Esophagus muscularis mucosa (tissue), 4 donors: ENCODE data around the gene TIMM17B.

Source experiments
- CTCF ChIP-seq, 3 experiments: fragments of 200-600 bp in 2 of 3; fragments of 450-650 bp in 1 of 3; sonication (generic) in 2 of 3; IDR thresholded peaks; one replicate each; pipeline ENCODE4 v1.5.1; 2017 to 2019; ENCODE audit warnings: antibody characterized with exemption in 3 of 3, mild to moderate bottlenecking in 2 of 3, moderate library complexity in 1 of 3
- EP300 ChIP-seq: sonication (generic); formaldehyde crosslinking; IDR thresholded peaks from one replicate; pipeline ENCODE4 v1.6.1; 2017; ENCODE audit warnings: antibody characterized with exemption
- POLR2A ChIP-seq: fragments of 450-650 bp; IDR thresholded peaks from one replicate; pipeline ENCODE4 v1.6.1; 2017; ENCODE audit warnings: antibody characterized with exemption, moderate library complexity, mild to moderate bottlenecking, low read depth

GRCh38 chrX:48902135-48902534 is 4.6 kb upstream of the TIMM17B start:
- TF ChIP-seq CTCF (IDR thresholded peaks at IDR 0.05) (no peak), EP300 (no peak), POLR2A (no peak)
